HG02884 (cell line): ENCODE measurements around the gene FSTL4.
"Not testable (repeated sequence)": the region's sequence is repeated elsewhere in the genome, so short reads cannot be mapped to it uniquely, and the experiment has no call there.

Source experiments
- ATAC-seq: cut with Tn5 transposase; IDR thresholded peaks from one replicate; pipeline ENCODE4 v1.9.1; 2021; ENCODE audit warnings: mild to moderate bottlenecking, moderate library complexity; ENCODE audit not compliant: unreplicated experiment

FSTL4 gene

DNA sequence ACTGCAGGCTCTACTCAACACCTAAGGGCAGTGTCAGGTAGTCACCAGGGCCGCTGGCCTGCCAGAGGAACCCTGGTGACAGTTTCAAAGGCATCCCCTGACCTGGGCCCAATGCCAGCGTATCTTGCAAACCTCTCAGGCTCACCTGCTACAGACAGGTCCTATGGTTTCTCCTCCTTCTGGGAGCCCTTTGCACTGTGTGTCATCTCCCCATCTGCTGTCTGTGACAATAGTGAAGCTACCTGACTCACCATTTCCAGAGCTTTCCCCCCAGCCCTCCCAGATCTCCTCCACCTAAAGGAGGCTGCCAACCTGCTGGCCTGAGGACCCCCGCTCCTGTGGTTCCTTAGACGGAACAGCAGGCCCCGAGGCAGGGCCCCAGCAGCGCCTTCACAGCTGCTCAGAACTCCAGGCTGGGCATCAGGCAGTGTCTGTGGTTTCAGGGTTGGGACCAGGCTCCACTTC is 203.1 kb downstream of the FSTL4 start:
- no peak for ATAC-seq

DNA sequence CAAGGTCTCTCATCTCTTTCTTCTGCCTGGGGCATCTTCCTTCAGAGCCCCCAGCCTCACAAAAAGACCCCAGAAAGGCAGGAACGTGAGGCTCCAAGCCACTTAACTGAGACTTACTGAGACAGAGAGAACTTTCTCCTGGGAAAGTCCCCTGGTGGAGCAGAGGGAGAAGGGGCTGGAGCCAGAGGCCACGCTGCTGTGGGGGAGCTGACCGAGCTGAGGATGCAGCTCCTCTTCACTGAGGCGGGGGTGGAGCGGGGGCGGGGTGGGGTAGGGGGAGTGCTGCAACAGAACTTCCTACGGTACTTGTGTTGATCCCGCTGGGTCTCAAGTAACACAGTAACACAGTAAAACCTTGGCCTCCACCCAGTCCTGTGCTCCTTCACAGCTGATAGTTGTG is 204.0 kb downstream of the FSTL4 start:
- ATAC-seq, result no peak

DNA sequence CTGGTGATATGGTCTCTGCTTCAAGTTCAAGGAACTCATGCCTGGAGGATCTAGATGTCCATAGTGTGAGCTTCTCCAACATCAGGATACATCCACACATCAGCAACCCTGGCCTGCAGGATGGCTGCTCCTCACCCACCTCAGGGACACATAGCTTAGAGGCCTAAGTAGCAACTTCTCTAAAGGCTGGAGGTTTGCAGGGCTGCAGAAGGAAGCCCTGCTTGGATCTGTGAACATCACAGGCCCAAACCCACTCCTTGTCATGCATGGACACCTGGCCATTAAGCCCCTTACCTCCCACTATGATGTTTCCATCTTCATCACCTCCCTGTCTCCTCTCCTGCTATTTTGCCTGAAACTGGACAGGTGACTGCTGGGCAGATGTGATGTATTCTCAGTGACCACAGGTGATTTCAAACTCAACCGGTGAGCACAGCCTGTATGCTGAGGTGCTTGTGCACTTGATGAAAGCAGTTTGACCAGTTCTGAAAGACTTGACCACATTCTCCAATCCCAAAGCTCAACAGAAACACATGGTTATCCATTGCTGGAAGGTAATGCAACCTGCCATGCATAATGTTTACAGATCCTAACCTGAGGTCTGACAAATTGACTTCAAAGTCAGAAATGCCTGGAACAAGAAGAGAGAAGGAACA is 205.2 kb downstream of the FSTL4 start:
- no peak for ATAC-seq

DNA sequence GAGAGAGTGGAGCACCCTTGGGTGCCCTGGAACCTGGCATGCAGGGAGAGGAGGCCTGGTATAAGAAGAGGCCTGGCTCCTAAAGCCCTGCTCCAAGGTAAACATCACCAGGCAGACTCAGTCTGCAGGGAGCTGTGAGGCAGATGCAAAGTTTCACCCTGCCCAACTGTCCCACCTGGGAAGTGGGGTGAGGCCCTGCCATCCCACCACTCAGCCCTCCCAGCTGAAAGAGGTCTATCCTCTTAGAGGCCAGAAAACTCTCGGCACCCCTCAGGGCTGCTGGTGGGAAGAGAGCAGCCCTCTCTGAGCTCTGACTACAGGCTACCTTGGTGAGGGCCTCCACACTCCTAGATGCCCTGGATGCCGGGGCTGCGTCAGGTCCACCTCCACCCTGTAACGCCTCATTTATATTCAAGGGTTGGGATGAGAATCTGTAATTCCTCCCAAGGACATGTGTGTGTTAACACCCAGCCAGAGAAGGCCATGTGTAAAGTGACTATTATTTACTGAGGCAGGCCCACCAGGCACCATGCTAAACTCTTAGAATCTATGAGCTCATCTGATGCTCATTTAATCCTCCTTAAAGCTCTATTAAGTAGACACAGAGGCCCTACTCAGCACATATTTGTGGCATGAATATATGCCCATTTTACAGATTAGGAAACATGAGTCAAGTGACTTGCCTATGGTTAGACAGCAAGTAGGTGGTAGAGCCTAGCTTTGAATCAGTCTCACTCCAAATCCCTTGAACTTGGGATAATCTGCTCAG is 205.9 kb downstream of the FSTL4 start:
- no peak for ATAC-seq

DNA sequence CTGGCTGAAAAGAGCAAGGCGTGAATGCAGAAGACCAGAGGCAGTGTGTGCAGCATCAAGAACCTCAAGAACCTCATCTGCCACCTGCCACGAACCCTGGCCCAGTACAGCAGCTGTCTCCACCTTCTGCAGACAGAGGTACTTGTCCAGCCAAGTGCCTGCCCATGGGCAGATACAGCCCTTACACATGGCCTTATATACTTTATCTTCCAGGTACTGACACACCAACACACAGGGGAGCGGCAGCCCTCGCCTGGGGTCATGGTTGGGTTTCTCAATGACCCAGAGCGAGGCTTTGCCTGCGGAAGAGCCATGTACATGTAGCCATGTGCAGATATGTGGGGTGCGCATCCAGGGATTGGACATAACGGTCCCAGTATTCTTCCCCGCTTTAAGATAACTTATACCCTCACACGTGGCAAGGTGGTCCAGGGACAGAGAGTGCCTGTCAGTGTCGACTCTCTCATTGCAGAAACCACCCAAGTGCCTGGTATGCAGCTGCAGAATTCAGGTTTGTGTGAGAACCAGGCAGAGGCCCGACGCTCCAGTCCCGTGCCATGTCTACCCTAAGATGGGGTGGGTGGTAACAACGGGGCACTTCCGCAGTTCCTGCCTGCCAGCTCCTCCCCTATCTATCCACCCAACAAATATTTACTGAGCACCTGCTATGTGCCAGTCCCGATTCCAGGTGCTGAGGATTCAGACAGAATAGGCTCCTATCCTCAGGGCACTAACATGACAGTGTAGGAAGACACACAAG is 206.9 kb downstream of the FSTL4 start:
- ATAC-seq, result no peak

DNA sequence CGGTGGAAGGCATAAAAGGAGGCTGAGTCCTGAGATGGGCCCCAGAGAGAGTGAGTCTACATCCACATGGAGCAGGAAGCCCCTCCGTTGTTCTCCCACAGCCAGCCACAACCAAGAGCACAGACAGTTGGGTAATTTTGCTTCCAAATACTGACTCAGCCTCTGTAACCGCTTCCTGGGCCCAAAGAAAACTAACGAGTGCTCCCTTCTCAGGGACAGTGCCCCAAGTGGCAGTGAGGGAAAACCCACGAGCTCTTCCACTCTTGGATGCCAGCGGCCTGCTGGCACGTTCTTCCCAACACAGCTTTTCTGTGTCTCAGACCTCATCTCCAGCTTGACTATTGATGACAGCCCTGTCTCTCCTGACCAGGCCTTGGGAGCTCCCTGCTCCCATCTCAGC is 207.6 kb downstream of the FSTL4 start:
- no peak for ATAC-seq

DNA sequence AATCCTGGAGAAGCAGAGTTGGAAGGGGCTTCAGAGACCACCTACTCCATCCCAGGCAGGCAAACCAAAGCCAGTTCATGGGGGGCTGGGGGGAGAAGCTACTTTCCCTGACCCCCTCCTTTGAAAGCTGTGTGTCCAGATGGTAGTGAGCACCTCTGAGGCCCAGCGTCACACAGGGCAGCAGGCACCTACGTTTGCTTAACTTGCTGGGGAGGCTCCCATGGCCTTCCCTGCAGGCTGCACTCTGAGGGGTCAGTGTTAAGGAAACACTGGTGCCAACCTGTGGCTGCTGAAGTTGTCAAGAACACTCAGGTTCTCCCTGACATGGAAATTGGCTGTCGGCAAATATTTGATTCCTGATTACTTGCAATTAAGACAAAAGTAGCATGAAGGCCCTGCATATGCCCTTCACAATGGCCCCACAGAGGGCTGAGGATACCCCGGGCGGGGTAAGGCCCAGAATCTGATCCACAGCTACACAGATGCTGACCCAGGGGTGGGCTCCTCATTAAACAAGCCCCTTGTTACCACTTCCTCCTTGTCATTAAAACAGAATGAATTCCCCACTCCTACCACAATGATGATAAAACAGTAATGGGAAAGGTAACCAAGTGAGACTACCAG is 208.5 kb downstream of the FSTL4 start:
- no peak for ATAC-seq

DNA sequence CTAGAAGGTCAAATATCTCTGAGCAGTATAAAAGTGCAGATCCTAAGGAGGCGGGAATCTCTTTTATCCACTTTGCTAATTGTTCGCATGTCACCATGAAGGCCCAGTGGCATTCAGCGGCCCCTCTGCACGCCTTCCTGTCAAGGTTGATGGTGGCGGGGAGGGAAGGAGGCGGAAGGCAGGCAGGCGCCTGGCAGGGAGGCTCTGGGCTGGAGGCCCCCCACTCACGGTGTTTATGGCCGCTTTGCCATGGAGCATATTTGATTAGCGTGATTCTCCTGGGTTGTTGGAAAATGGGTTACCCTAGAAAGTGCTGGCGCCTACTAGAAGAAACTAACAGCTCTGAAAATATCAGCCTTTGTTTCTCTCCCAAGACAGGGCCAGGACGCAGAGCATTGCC is 209.6 kb downstream of the FSTL4 start:
- ATAC-seq, result no peak

DNA sequence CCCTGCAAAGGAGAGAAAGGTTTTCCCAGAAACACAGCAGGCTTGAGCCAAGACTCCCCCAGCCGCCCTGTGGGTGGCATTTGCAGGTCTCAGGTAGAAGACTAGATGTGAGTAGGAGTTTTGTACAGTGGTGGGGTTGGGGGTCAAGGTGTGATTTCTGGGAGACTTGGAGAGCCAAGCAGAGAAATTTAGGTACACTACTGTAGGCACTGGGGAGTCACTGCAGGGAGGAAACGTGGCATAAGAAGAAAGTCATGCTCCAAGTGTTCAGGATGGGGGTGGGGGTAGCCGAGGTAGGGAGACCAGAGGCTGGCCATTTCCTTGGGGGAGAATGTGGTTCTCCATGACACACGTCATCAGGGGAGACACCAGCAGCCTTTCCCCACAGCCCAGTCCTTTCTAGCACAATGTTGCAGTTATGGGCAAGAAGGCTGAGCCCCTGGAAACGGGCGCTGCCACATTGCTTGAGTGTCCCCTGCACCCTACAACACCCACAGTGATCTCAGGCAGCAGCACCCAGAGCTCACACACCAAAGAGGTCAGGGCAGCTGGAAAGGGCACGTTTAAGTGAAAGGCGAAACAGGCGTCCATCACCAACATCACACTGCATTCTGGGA is 210.5 kb downstream of the FSTL4 start:
- no peak for ATAC-seq

DNA sequence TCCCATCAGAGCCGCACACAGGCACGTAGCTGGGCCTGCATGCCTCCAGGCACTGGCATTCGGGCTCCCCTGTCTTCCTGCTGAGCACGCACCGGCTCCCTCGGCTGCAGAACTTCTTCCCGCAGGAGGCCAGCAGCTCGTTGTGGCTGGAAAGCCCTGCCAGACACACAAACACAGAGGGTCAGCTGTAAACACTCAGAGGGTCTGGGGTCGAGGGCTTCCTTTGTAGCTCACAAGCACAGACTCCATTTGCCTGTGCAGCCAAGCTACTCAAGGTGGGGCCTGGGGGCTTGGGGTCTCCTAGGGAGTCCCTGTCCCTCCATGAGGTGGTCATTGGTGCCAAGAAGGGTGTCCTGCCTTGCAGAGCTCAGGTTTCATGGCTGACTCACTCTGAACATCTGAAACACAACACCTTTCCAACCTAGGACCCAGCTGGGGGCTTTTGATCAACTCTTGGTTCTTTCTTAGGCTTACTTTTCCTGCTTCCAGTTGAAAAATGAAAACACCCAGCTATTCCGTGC is 211.4 kb downstream of the FSTL4 start:
- ATAC-seq, result no peak

DNA sequence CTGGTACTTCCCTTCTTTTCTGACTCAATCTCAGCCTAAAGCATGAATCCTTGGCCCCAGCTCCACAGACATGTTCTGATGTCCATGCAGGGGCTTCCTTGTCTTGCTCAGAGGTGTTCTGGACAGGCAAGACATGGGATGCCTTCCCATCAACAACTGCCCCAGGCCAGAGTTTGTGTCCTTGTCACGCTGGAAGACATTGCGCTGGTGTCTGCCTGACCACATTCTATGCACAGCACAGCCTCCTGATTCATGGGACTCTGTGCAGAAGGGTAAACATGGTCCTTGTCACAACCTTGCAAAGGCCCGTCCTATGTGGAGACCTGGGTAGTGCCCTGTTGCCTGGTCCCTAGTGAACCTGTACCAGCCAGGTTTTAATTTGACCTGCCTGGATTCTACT is 212.2 kb downstream of the FSTL4 start:
- no peak for ATAC-seq

DNA sequence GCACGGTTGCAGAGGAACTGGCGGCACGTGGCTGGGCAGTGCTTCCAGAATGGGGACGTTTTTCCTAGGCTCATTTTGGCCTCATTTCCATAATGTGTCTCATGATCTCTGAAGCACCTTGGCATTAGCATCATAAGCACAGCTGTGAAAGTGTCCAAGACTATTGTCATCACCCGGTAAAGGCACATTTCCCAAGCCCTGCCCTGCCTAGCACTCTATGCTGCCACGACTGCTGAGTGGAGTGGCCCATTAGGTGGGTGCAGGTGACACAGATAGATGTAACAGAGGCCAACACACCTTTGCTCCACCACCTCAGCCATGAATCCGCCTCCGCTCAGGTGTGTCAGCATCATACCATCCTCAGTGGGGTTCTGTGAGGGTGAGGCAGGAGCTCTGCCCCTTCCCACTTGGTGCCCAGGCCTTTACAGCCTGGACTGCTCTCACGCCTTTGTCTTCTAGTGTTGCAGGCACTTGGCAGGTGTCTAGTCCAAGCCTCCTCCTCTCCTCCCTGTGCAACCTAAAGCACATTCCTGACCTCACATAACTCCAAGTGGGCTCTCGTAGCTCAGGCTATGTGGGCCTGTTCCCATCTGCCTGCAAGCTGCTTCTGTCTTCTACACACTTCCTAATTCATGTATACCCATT is 213.0 kb downstream of the FSTL4 start:
- ATAC-seq, result no peak

DNA sequence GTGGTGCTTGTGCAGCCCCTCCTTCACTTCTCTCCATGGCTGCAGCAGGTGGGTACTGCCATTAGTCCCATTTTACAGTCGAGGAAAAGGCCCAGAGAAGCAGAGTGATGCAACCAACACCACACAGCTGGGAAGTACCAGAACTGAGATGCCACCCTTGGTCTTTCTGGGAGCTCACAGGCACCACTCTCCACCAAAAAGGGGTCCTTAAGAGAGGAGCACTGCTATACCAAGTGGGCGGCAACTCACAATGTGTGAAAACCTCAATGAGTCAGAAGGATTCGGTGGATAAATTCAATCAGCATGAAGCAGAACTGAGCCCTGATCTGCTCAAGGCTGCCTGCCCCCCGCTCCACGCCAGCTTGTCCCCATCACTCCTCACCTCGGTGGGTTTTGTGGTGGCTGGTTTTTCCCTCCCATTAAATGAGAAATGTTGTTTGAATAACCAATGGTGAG is 213.7 kb downstream of the FSTL4 start:
- no peak for ATAC-seq

DNA sequence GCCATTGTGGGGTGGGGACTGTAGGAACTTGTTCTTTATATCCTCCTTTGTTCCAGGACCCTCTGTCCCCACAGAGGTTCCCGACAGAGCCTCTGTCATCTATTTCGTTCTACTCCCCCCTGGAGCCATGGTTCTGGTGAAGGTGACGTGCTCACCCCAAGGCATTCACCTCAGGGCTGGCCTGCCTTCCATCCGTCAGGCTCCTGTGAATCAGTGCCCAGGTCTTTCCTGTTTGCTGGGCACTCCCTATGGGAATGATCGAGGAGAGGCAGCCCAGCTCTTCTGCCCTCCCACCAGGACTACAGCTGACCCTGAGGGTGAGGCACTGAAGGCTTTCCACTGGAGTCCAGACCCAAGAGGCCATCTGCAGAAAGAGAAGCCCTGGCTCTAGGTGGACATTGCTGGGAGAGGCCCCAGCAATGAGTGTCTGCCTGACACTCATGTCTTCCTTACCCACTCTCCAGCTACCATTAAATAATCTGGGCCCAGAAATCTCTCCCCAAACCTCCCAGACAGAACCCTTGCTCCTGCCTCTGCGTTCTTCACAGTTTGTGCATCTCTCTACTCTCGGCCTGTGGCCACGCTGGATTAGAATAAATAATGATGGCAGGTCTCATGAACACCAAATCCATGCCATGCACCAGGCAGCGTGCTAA is 214.2 kb downstream of the FSTL4 start:
- no peak for ATAC-seq

DNA sequence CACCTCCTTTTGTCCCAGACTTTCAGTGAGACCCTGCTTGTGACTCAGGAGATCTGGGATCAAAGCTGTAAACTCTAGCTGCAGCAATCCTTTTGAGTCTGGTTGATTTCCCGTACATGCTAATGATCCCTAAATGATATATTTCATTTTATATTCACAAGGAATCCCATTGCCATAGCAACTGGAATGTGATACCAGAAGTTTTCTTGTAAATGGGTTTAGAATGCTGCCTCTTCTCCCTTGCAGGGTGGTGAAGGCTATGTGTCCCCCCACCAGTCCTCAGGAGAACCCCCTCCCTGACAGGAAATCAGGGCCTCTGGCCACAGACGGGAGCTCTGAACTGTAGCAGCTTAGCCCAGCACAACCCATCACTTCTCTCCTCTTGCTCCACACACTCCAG is 215.0 kb downstream of the FSTL4 start:
- ATAC-seq, result no peak

DNA sequence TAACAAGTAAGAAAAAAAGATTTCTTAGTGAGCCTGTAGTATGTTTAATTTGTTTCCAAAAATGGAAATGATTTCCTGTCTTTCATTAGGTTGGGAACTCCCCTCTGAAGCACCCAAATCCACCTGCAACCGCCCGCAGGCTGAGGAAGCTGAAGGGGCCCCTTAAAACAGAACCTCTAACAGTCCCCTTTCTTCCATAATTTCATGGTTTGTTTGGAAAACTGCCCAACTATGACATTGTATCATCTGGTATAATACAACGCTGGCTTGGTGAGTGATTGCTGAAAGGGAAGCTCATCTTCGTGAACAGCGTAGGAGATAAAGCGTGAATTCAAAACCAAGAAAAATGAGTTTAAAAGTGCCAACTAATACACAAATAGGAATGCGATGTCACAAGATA is 215.5 kb downstream of the FSTL4 start:
- no peak for ATAC-seq

DNA sequence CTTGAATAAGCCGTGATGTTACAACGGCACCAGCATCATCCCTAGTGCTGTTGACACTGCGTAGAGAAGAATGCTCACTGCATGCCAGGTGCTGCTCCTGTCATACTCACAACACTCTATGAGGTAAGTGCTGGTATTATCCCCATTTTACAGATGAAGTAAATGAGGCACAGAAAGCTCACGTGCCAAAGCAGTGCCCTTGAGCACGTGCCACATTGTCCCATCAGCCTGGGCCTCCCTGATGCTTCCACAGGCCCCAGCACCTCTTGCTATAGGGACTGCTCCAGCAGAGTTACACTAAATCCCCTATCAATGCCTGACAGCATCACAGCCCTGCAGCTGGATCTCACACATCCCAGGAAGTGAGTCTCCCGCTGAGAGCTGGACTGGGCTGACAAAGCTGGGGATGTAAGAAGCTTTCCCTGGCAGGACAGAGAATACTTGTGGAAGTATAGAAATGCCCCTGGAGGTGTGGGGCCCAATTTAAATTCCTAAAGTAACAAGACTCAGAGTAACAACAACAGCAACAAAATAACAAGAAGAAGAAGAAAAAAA is 216.1 kb downstream of the FSTL4 start:
- ATAC-seq, result no peak

DNA sequence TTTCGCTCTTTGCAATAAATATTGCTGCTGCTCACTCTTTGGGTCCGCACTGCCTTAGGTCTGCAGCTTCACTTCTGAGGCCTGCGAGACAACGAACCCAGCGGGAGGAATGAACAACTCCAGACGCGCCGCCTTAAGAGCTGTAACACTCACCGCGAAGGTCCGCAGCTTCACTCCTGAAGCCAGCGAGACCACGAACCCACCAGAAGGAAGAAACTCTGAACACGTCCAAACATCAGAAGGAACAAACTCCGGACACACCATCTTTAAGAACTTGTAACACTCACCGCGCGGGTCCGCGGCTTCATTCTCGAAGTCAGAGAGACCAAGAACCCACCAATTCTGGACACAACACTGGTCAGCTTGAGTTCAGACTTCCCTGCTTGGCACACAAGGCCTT is 217.1 kb downstream of the FSTL4 start:
- not testable (repeated sequence) for ATAC-seq

DNA sequence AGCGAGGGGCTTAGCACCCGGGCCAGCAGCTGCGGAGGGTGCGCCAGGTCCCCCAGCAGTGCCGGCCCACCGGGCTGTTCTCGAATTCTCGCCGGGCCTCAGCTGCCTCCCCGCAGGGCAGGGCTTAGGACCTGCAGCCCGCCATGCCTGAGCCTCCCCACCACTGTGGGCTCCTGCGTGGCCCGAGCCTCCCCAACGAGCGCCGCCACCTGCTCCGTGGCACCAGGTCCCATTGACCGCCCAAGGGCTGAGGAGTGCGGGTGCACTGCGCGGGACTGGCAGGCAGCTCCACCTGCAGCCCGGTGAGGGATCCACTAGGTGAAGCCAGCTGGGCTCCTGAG is 217.9 kb downstream of the FSTL4 start:
- ATAC-seq, result not testable (repeated sequence)
